Measurements from ENCODE around the gene IL20RB. TPM values are rescaled to one million over a fixed set of nuclear protein-coding genes. Genes with fewer than 3 reads are reported as not detected.

IL20RB gene, protein sequence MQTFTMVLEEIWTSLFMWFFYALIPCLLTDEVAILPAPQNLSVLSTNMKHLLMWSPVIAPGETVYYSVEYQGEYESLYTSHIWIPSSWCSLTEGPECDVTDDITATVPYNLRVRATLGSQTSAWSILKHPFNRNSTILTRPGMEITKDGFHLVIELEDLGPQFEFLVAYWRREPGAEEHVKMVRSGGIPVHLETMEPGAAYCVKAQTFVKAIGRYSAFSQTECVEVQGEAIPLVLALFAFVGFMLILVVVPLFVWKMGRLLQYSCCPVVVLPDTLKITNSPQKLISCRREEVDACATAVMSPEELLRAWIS
- total RNA-seq (2014; rRNA removed; shearing (Covaris generic)) (0.59 and 1.1 TPM in 2 replicates), total RNA-seq (2022) (2.4 and 3.1 TPM in 2 replicates), Bru-seq, nascent RNA (percentile 60 among the genes with signal in this experiment), BruChase-seq, experiment 1, labeled RNA remaining after a 6-hour chase (percentile 55 among the genes with signal in this experiment), BruChase-seq, experiment 2, labeled RNA remaining after a 2-hour chase (percentile 59 among the genes with signal in this experiment)
- long read RNA-seq, partial matches to known transcripts = 0 of 1 reads
- long read RNA-seq, other reads (novel, unspliced or antisense) = 1 of 1 reads

DNA sequence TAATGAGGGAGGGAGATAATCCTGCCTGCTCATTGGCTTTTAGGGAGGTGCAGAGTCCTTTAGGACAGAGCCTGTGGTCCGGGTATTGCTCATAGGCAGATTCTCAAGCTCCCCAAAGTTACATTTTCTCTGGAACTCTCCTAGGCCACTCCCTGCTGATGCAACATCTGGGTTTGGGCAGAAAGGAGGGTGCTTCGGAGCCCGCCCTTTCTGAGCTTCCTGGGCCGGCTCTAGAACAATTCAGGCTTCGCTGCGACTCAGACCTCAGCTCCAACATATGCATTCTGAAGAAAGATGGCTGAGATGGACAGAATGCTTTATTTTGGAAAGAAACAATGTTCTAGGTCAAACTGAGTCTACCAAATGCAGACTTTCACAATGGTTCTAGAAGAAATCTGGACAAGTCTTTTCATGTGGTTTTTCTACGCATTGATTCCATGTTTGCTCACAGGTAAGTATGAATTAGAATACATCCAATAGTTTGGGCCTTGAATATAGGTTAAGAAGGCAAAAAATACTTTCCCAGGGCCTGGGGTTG, at the start of gene IL20RB:
Gene IL20RB (plus strand): TSS at position 233 of the 538 bp plus-strand sequence. CDS start 131 bp downstream, at position 364.
- POLR2A ChIA-PET = interaction anchor here (0.6 to 1.6 kb wide), 4 partner anchors 14 to 788 kb away, joined by 3 to 5 read pairs (median 4); partner anchors contain the start of gene NCK1

DNA sequence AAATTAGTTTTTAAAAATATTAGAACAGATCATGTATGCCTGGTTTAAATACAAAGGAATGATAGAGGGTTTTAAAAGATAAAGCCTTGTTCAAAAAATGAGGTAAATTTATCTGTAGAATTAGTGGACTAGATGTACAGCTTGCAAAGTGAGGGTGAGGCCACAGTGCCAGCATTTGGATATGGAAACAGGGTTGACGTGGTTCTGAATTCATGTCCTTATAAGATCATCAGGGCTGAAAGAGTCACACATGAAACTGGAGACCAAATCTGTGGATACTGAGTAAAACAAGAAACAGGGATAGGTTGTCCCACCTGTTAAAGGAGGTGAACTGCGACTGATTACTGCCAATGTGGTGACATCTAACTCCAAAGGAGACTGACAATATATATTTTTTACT, 49.5 kb upstream of the IL20RB start:
- Histone ChIP-seq H3K9me2 (ENCODE audit: insufficient read depth, low read length) (no peaks in the 10 kb centered on the region), H3K4me1 (ENCODE audit: insufficient read depth, low read length, poor library complexity, severe bottlenecking) (peaks cover 41% of the 10 kb centered on the region), H3K4me3 (ENCODE audit: low read depth, low read length, poor library complexity, severe bottlenecking) (no peak overlapping the region), H2AFZ (ENCODE audit: low read length) (no peak overlapping the region), H3K4me2 (ENCODE audit: low read length) (peak overlapping the region; percentile 57), H3K79me2 (ENCODE audit: insufficient read depth, low read depth, low read length) (peaks cover 100% of the 10 kb centered on the region), H3K27ac (ENCODE audit: low read depth, low read length, poor library complexity, severe bottlenecking) (no peak overlapping the region), H3K9me3 (ENCODE audit: low read length) (peaks cover 36% of the 10 kb centered on the region), H3K36me3 (ENCODE audit: insufficient read depth, low read length) (peaks cover 66% of the 10 kb centered on the region), H4K20me1 (ENCODE audit: insufficient read depth, low read length) (peaks cover 11% of the 10 kb centered on the region; the same call in 1 of the 2 replicates)
- TF ChIP-seq CTCF (conservative IDR thresholded peaks at IDR 0.05; ENCODE audit: low read length) (no peak), EZH2phosphoT487 (IDR thresholded peaks at IDR 0.05; ENCODE audit: borderline replicate concordance, low read depth, low read length) (no peak)
- DNase-seq (ENCODE audit: low spot score) = no peak
- TSS peak; percentile 10 for BruUV-seq (replicated peaks)
- ChIA-PET POLR2A (interaction anchor here (0.6 to 3.0 kb wide), 5 partner anchors 15 to 515 kb away, joined by 3 to 14 read pairs (median 5); partner anchors contain the start of gene NCK1), CTCF (ENCODE audit: unreplicated experiment) (no interaction called here)
- intact Hi-C loops (cut with micrococcal nuclease; ENCODE audit: unreplicated experiment) = no loop called here

More for the DNA sequence above, at the start of gene IL20RB:
- Histone ChIP-seq H4K20me1 (ENCODE audit: insufficient read depth, low read length) (0 out of 2 replicates have a peak, but pooled peaks cover 4% of the 10 kb centered on the region), H3K4me2 (ENCODE audit: low read length) (no peak within 1 kb of the TSS), H3K9me2 (ENCODE audit: insufficient read depth, low read length) (no peaks in the 10 kb centered on the region), H3K4me1 (ENCODE audit: insufficient read depth, low read length, poor library complexity, severe bottlenecking) (no peaks in the 10 kb centered on the region), H3K9me3 (ENCODE audit: low read length) (no peaks in the 10 kb centered on the region), H3K27ac (ENCODE audit: low read depth, low read length, poor library complexity, severe bottlenecking) (no peak within 1 kb of the TSS), H3K36me3 (ENCODE audit: insufficient read depth, low read length) (no peaks in the 10 kb centered on the region), H2AFZ (ENCODE audit: low read length) (no peak within 1 kb of the TSS), H3K79me2 (ENCODE audit: insufficient read depth, low read depth, low read length) (no peaks in the 10 kb centered on the region), H3K4me3 (ENCODE audit: low read depth, low read length, poor library complexity, severe bottlenecking) (no peak within 1 kb of the TSS)
- DNase-seq (ENCODE audit: low spot score) = no peak
- TF ChIP-seq EZH2phosphoT487 (IDR thresholded peaks at IDR 0.05; ENCODE audit: borderline replicate concordance, low read depth, low read length) = no peak
- no peak for TF ChIP-seq CTCF (conservative IDR thresholded peaks at IDR 0.05; ENCODE audit: low read length)
- intact Hi-C loops (cut with micrococcal nuclease; ENCODE audit: unreplicated experiment) = no loop called here
- CTCF ChIA-PET (ENCODE audit: unreplicated experiment) = no interaction called here
- no TSS peak for BruUV-seq (replicated peaks)

All from OCI-LY7 (cell line).